B cell (primary cell): ENCODE results near the gene P2RX3. TPM values are rescaled to one million over a fixed set of nuclear protein-coding genes. Genes with fewer than 3 reads are reported as not detected.

Experiments used
- ATAC-seq: fragments of 200-7000 bp; cut with Tn5 transposase; one replicate; pipeline ENCODE4 v1.10.0; 2021; ENCODE audit warnings: low read depth, mild to moderate bottlenecking, moderate number of reproducible peaks, moderate library complexity
- CTCF ChIA-PET: fragments of 350-600 bp; sonication (Branson Sonifier 250); formaldehyde crosslinking; loops from one replicate; lab custom pipeline; 2021; ENCODE audit warnings: antibody characterized with exemption, inconsistent platforms; lab: Charles Lee
- POLR2A ChIA-PET: fragments of 350-600 bp; sonication (Branson Sonifier 250); formaldehyde crosslinking; loops from one replicate; lab custom pipeline; 2021; ENCODE audit warnings: antibody characterized with exemption; lab: Charles Lee
- DNase-seq: peaks from one replicate; pipeline ENCODE4 v3.0.0; 2013
- H2AFZ ChIP-seq: 2 replicates; pipeline ENCODE4 v1.6.1; 2012; ENCODE audit warnings: mild to moderate bottlenecking, low read depth, low read length; ENCODE audit not compliant: insufficient read depth, poor library complexity, severe bottlenecking
- H3K27ac ChIP-seq, 2 donors: 1 replicate in 1 of 2; 2 replicates in 1 of 2; pipeline ENCODE4 v1.5.1; 2012 to 2013; ENCODE audit warnings: low read length in 2 of 2, mild to moderate bottlenecking in 2 of 2, moderate library complexity in 1 of 2
- H3K27me3 ChIP-seq, 4 experiments: fragments of 200-600 bp in 1 of 4; sonication (generic) in 1 of 4; replicated peaks in 1 of 4; 1 replicate in 2 of 4; 2 replicates in 2 of 4; pipeline versions ENCODE4 v1.6.1 to v1.7.0; 2013 to 2016; ENCODE audit warnings: low read length in 3 of 4, mild to moderate bottlenecking in 2 of 4, mixed read lengths in 1 of 4, moderate library complexity in 1 of 4; ENCODE audit not compliant: insufficient read depth in 4 of 4, control insufficient read depth in 3 of 4; ENCODE audit errors: control extremely low read depth in 1 of 4
- H3K36me3 ChIP-seq, 2 experiments: replicated peaks in 1 of 2; 1 replicate in 1 of 2; 2 replicates in 1 of 2; pipeline versions ENCODE4 v1.6.1 to v1.7.1; 2013; ENCODE audit warnings: low read length in 1 of 2; ENCODE audit not compliant: insufficient read depth in 2 of 2, control insufficient read depth in 1 of 2; ENCODE audit errors: control extremely low read depth in 1 of 2, extremely low read depth in 1 of 2
- H3K4me1 ChIP-seq, 2 donors: fragments of 200-600 bp in 1 of 2; sonication (generic) in 1 of 2; 1 replicate in 1 of 2; 2 replicates in 1 of 2; pipeline versions ENCODE4 v1.5.1 to v1.6.1; 2013 to 2017; ENCODE audit warnings: low read length in 2 of 2; ENCODE audit not compliant: control insufficient read depth in 2 of 2, insufficient read depth in 2 of 2
- H3K4me2 ChIP-seq: replicated peaks from 2 replicates; pipeline ENCODE3; 2012; ENCODE audit warnings: mild to moderate bottlenecking, low read depth, low read length; ENCODE audit not compliant: poor library complexity, severe bottlenecking
- H3K4me3 ChIP-seq, 5 experiments: fragments of 200-600 bp in 1 of 5; sonication (generic) in 1 of 5; 1 replicate in 3 of 5; 2 replicates in 2 of 5; pipeline versions ENCODE4 v1.5.1 to v1.7.0; 2011 to 2016; ENCODE audit warnings: low read length in 4 of 5, mild to moderate bottlenecking in 4 of 5, low read depth in 2 of 5, control low read depth in 1 of 5, moderate library complexity in 1 of 5; ENCODE audit not compliant: insufficient read depth in 1 of 5; ENCODE audit errors: control extremely low read depth in 1 of 5, extremely low read depth in 1 of 5
- H3K79me2 ChIP-seq: fragments of 200-600 bp; sonication (generic); one replicate; pipeline ENCODE4 v1.6.0; 2016; ENCODE audit warnings: low read length; ENCODE audit not compliant: control insufficient read depth, insufficient read depth
- H3K9ac ChIP-seq: fragments of 200-600 bp; sonication (generic); 2 replicates; pipeline ENCODE4 v1.6.1; 2017; ENCODE audit warnings: mild to moderate bottlenecking, low read length, moderate library complexity
- H3K9me3 ChIP-seq, 3 donors: one replicate each; pipeline versions ENCODE4 v1.6.1 to v1.7.1; 2013; ENCODE audit warnings: low read length in 2 of 3; ENCODE audit not compliant: control insufficient read depth in 2 of 3, insufficient read depth in 1 of 3; ENCODE audit errors: control extremely low read depth in 1 of 3
- H4K20me1 ChIP-seq: 2 replicates; pipeline ENCODE4 v1.6.0; 2012; ENCODE audit warnings: mild to moderate bottlenecking, low read length; ENCODE audit not compliant: insufficient read depth, control insufficient read depth, poor library complexity, severe bottlenecking
- H3K27ac Mint-ChIP-seq: one replicate; pipeline ENCODE4 v1.8.0; 2021; ENCODE audit warnings: mixed read lengths
- H3K27me3 Mint-ChIP-seq: one replicate; pipeline ENCODE4 v1.8.0; 2021; ENCODE audit warnings: mixed read lengths
- H3K4me1 Mint-ChIP-seq: one replicate; pipeline ENCODE4 v1.8.0; 2021; ENCODE audit warnings: mixed read lengths
- H3K4me3 Mint-ChIP-seq: one replicate; pipeline ENCODE4 v1.8.0; 2021; ENCODE audit warnings: mixed read lengths
- H3K9me3 Mint-ChIP-seq: one replicate; pipeline ENCODE4 v1.8.0; 2022; ENCODE audit warnings: mixed read lengths; ENCODE audit not compliant: insufficient read depth
- EZH2 ChIP-seq: IDR thresholded peaks from 2 replicates; pipeline ENCODE4 v1.6.1; 2012; ENCODE audit warnings: borderline replicate concordance, low read depth, mild to moderate bottlenecking, moderate library complexity, low read length; ENCODE audit not compliant: insufficient read depth, poor library complexity, severe bottlenecking
- WGBS: methylation state at CpG from one replicate; pipeline ENCODE4 v1.1.5; 2013; ENCODE audit warnings: missing lambda C conversion rate; ENCODE audit not compliant: insufficient coverage; 5-methylcytosine and 5-hydroxymethylcytosine counted together
- intact Hi-C: fragments of 100-400 bp; cut with micrococcal nuclease; formaldehyde crosslinking; loops from one replicate; pipeline ENCODE4 v1.10.0; 2022
- polyA plus RNA-seq: library from polyadenylated mRNA; depleted of rRNA; stranded (reverse); fragments of >200 nt; gene quantifications from 2 replicates; pipeline ENCODE4 v1.2.3, GENCODE V29; 2012
- total RNA-seq, 2 donors: library from RNA; stranded (reverse); fragments of 120-200 nt in 1 of 2; gene quantifications; 1 replicate in 1 of 2; 2 replicates in 1 of 2; pipeline versions ENCODE4 v1.2.3 to v1.2.4, GENCODE V29; 2013 to 2022
- TF ChIP-seq, protein P1 (sequence below): fragments of 200-600 bp; IDR thresholded peaks from one replicate; pipeline ENCODE4 v1.8.0; 2022; ENCODE audit warnings: antibody characterized with exemption, mild to moderate bottlenecking

Gene P2RX3
- total and polyA plus RNA-seq, 2 donors (not counting 1 experiment from before 2014, with no cell fraction given), result not detected

GRCh38 chr11:57341250-57341808 lies 3.2 kb downstream of the P2RX3 start:
- ATAC-seq, result no peak
- intact Hi-C loops, result no loop called here
- Mint-ChIP-seq H3K4me3 (no peak overlapping the region), H3K4me1 (peaks cover 7% of the 10 kb centered on the region), H3K27me3 (peaks cover 11% of the 10 kb centered on the region), H3K27ac (no peak overlapping the region), H3K9me3 (no peaks in the 10 kb centered on the region)
- ChIA-PET CTCF (no interaction called here), POLR2A (no interaction called here)
- Histone ChIP-seq H3K9me3 (no peaks in the 10 kb centered on the region), H3K4me3 (no peak overlapping the region), H4K20me1 (no peaks in the 10 kb centered on the region), H3K9ac (no peak overlapping the region), H3K36me3 (no peaks in the 10 kb centered on the region), H3K79me2 (peaks cover 1% of the 10 kb centered on the region), H2AFZ (no peak overlapping the region), H3K4me1 (peaks cover 3 to 4% of the 10 kb centered on the region in 2 donors), H3K27me3 (no peaks in the 10 kb centered on the region), H3K4me2 (no peak overlapping the region), H3K27ac (no peak overlapping the region)
- WGBS, result 78% methylated on average over 3 of the region's 6 CpGs
- DNase-seq, result no peak
- TF ChIP-seq, protein P1, sequence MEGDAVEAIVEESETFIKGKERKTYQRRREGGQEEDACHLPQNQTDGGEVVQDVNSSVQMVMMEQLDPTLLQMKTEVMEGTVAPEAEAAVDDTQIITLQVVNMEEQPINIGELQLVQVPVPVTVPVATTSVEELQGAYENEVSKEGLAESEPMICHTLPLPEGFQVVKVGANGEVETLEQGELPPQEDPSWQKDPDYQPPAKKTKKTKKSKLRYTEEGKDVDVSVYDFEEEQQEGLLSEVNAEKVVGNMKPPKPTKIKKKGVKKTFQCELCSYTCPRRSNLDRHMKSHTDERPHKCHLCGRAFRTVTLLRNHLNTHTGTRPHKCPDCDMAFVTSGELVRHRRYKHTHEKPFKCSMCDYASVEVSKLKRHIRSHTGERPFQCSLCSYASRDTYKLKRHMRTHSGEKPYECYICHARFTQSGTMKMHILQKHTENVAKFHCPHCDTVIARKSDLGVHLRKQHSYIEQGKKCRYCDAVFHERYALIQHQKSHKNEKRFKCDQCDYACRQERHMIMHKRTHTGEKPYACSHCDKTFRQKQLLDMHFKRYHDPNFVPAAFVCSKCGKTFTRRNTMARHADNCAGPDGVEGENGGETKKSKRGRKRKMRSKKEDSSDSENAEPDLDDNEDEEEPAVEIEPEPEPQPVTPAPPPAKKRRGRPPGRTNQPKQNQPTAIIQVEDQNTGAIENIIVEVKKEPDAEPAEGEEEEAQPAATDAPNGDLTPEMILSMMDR, result no peak
- TF ChIP-seq EZH2, result no peak

GRCh38 chr11:57342702-57343101 lies 4.5 kb downstream of the P2RX3 start:
- Histone ChIP-seq H3K4me2 (no peak overlapping the region), H3K27ac (no peak overlapping the region), H3K4me3 (no peak overlapping the region), H3K79me2 (no peaks in the 10 kb centered on the region), H3K9ac (no peak overlapping the region), H4K20me1 (no peaks in the 10 kb centered on the region), H2AFZ (no peak overlapping the region), H3K4me1 (no peaks in the 10 kb centered on the region), H3K27me3 (no peaks in the 10 kb centered on the region), H3K36me3 (no peaks in the 10 kb centered on the region), H3K9me3 (no peaks in the 10 kb centered on the region)
- intact Hi-C loops, result no loop called here
- WGBS, result 97% methylated on average over 10 of the region's 11 CpGs
- ChIA-PET CTCF (interaction anchor here (0.7 to 1.4 kb wide), 4 partner anchors 10 to 298 kb away, joined by 3 to 10 read pairs (median 6); partner anchors contain the start of gene TNKS1BP1), POLR2A (no interaction called here)
- DNase-seq (no peak), ATAC-seq (no peak)
- Mint-ChIP-seq H3K4me1 (peaks cover 3% of the 10 kb centered on the region), H3K4me3 (no peak overlapping the region), H3K27ac (no peak overlapping the region), H3K9me3 (no peaks in the 10 kb centered on the region), H3K27me3 (peaks cover 11% of the 10 kb centered on the region)
- TF ChIP-seq, protein P1, result no peak
- TF ChIP-seq EZH2, result no peak
